Measurements from ENCODE around the gene FGF10.

DNA sequence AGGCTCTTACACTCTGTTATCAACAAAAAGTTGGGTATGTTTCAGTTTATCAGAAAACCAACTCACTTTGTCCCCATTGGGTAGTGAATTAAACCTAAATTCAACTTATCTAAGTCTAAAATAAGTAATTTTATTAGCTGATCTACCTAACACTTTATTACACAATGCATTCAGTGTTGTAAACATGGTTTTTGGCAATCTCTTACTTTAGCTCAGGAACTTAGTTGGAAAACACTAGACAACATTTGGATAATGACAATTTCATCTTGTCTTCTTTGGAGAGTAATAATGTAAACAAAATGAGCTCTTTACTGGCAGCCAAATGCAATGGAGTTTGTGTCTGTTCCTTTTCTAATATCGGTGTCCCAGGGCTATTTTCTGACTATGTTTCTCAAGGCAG is 33.0 kb downstream of the FGF10 start:
- TF ChIP-seq, protein P1, sequence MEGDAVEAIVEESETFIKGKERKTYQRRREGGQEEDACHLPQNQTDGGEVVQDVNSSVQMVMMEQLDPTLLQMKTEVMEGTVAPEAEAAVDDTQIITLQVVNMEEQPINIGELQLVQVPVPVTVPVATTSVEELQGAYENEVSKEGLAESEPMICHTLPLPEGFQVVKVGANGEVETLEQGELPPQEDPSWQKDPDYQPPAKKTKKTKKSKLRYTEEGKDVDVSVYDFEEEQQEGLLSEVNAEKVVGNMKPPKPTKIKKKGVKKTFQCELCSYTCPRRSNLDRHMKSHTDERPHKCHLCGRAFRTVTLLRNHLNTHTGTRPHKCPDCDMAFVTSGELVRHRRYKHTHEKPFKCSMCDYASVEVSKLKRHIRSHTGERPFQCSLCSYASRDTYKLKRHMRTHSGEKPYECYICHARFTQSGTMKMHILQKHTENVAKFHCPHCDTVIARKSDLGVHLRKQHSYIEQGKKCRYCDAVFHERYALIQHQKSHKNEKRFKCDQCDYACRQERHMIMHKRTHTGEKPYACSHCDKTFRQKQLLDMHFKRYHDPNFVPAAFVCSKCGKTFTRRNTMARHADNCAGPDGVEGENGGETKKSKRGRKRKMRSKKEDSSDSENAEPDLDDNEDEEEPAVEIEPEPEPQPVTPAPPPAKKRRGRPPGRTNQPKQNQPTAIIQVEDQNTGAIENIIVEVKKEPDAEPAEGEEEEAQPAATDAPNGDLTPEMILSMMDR (IDR thresholded peaks at IDR 0.05): no peak
- no peak for TF ChIP-seq POLR2A (IDR thresholded peaks at IDR 0.05)
